SK-N-MC (cell line): Measurements from ENCODE around the gene GRM7.

ENCODE experiments used
- EZH2 ChIP-seq: fragments of 200-600 bp; sonication (generic); IDR thresholded peaks from one replicate; pipeline ENCODE4 v1.6.1; 2017; ENCODE audit warnings: antibody characterized with exemption
- POLR2AphosphoS5 ChIP-seq: IDR thresholded peaks from 2 replicates; pipeline ENCODE4 v1.6.1; 2012; ENCODE audit warnings: mild to moderate bottlenecking, low read depth, low read length, borderline replicate concordance

- no peak for TF ChIP-seq POLR2AphosphoS5
- no peak for TF ChIP-seq EZH2
These were observed 623.7 kb downstream of the GRM7 start for GRCh38 chr3:7484636-7485035.
